ENCODE measurements around the gene PLEK2.

PLEK2 gene

GRCh38 chr14:67421356-67422224 lies 9.6 kb upstream of the PLEK2 start:
- Histone ChIP-seq H3K27me3 (replicated peaks; ENCODE audit: control insufficient read depth, insufficient read depth, low read length) (no peaks in the 10 kb centered on the region; the same call in none of the 2 replicates), H3K4me3 (replicated peaks; ENCODE audit: low read depth, low read length) (no peak overlapping the region), H3K36me3 (ENCODE audit: control insufficient read depth, insufficient read depth, low read length) (no peaks in the 10 kb centered on the region)
- no peak for DNase-seq (ENCODE audit: extremely low read depth, insufficient read length)
- TF ChIP-seq, protein P1, sequence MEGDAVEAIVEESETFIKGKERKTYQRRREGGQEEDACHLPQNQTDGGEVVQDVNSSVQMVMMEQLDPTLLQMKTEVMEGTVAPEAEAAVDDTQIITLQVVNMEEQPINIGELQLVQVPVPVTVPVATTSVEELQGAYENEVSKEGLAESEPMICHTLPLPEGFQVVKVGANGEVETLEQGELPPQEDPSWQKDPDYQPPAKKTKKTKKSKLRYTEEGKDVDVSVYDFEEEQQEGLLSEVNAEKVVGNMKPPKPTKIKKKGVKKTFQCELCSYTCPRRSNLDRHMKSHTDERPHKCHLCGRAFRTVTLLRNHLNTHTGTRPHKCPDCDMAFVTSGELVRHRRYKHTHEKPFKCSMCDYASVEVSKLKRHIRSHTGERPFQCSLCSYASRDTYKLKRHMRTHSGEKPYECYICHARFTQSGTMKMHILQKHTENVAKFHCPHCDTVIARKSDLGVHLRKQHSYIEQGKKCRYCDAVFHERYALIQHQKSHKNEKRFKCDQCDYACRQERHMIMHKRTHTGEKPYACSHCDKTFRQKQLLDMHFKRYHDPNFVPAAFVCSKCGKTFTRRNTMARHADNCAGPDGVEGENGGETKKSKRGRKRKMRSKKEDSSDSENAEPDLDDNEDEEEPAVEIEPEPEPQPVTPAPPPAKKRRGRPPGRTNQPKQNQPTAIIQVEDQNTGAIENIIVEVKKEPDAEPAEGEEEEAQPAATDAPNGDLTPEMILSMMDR (IDR thresholded peaks at IDR 0.05; ENCODE audit: insufficient read depth, low read length, poor library complexity, severe bottlenecking), result no peak

GRCh38 chr14:67420102-67420739 lies 8.3 kb upstream of the PLEK2 start:
- Histone ChIP-seq H3K27me3 (replicated peaks; ENCODE audit: control insufficient read depth, insufficient read depth, low read length) (no peaks in the 10 kb centered on the region; the same call in none of the 2 replicates), H3K4me3 (replicated peaks; ENCODE audit: low read depth, low read length) (no peak overlapping the region), H3K36me3 (ENCODE audit: control insufficient read depth, insufficient read depth, low read length) (no peaks in the 10 kb centered on the region)
- TF ChIP-seq, protein P1 (IDR thresholded peaks at IDR 0.05; ENCODE audit: insufficient read depth, low read length, poor library complexity, severe bottlenecking), result peak; percentile 71
- no peak for DNase-seq (ENCODE audit: extremely low read depth, insufficient read length)

DNA sequence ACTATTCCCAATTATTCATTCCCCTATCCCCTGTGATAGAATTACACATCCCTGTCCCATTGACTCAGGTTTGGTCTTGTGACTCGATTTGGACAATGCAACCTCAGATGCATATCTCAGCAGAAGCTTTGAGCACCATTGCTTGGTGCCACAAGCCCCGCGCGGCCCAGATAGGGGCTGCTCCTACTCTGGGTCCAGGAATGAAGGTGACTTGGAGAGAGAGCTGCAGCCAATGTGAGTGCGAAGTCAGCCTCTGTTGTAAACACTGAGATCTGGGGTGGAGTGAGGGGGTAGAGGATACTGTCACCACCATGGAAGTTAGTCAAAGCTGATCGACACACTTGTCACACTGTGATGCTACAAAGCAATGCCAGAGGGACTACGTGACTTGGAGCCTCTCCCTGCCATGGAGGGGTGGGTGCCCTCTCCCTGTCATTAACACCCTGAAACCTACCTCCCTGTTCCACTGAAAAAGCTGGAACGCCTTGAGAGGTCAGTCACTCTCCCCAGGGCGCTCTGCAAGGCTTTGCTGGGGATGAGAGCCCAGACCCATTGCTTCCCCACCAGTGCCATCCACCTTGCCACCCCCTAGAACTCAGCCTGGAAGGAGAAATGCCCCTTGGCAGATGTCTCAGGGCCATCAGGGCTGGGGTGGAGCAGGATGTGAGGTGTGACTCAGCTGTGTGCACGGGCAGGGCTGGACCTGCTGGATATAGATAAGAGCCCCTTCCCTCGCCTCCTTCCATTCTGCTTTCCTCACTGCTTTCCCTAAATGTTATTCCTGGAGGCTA lies 6.6 kb upstream of the PLEK2 start:
- H3K36me3 ChIP-seq (ENCODE audit: control insufficient read depth, insufficient read depth, low read length), result no peaks in the 10 kb centered on the region
- peaks cover 2% of the 10 kb centered on the region for H3K27me3 ChIP-seq (replicated peaks; ENCODE audit: control insufficient read depth, insufficient read depth, low read length)
- no peak overlapping the region for H3K4me3 ChIP-seq (replicated peaks; ENCODE audit: low read depth, low read length)
- TF ChIP-seq, protein P1 (IDR thresholded peaks at IDR 0.05; ENCODE audit: insufficient read depth, low read length, poor library complexity, severe bottlenecking), result no peak
- no peak for DNase-seq (ENCODE audit: extremely low read depth, insufficient read length)

- H3K36me3 ChIP-seq (ENCODE audit: control insufficient read depth, insufficient read depth, low read length), result no peaks in the 10 kb centered on the region
- no peak for DNase-seq (ENCODE audit: extremely low read depth, insufficient read length)
- TF ChIP-seq, protein P1 (IDR thresholded peaks at IDR 0.05; ENCODE audit: insufficient read depth, low read length, poor library complexity, severe bottlenecking), result no peak
- no peak overlapping the region for H3K4me3 ChIP-seq (replicated peaks; ENCODE audit: low read depth, low read length)
- peaks cover 2% of the 10 kb centered on the region; the same call in 1 of the 2 replicates for H3K27me3 ChIP-seq (replicated peaks; ENCODE audit: control insufficient read depth, insufficient read depth, low read length)
Observed at GRCh38 chr14:67417633-67418032, 5.7 kb upstream of the PLEK2 start.

- no peak for DNase-seq (ENCODE audit: extremely low read depth, insufficient read length)
- Histone ChIP-seq H3K4me3 (replicated peaks; ENCODE audit: low read depth, low read length) (no peak overlapping the region), H3K27me3 (replicated peaks; ENCODE audit: control insufficient read depth, insufficient read depth, low read length) (peaks cover 2% of the 10 kb centered on the region; the same call in 1 of the 2 replicates), H3K36me3 (ENCODE audit: control insufficient read depth, insufficient read depth, low read length) (no peaks in the 10 kb centered on the region)
- TF ChIP-seq, protein P1 (IDR thresholded peaks at IDR 0.05; ENCODE audit: insufficient read depth, low read length, poor library complexity, severe bottlenecking), result no peak
Observed at GRCh38 chr14:67416810-67417209, 4.8 kb upstream of the PLEK2 start.
